Stimulated activated CD8-positive, alpha-beta memory T cell treated with anti-CD3 and anti-CD28 coated beads, Interleukin-4, amount 100 ng/mL, for 4 hours (primary cell): ENCODE measurements around the gene LFNG.

Experiments
- DNase-seq, 2 donors: peaks; one replicate each; pipeline ENCODE4 v3.0.0-alpha.2; 2020; ENCODE audit warnings: low read depth in 2 of 2, low spot score in 1 of 2

The LFNG gene

DNA sequence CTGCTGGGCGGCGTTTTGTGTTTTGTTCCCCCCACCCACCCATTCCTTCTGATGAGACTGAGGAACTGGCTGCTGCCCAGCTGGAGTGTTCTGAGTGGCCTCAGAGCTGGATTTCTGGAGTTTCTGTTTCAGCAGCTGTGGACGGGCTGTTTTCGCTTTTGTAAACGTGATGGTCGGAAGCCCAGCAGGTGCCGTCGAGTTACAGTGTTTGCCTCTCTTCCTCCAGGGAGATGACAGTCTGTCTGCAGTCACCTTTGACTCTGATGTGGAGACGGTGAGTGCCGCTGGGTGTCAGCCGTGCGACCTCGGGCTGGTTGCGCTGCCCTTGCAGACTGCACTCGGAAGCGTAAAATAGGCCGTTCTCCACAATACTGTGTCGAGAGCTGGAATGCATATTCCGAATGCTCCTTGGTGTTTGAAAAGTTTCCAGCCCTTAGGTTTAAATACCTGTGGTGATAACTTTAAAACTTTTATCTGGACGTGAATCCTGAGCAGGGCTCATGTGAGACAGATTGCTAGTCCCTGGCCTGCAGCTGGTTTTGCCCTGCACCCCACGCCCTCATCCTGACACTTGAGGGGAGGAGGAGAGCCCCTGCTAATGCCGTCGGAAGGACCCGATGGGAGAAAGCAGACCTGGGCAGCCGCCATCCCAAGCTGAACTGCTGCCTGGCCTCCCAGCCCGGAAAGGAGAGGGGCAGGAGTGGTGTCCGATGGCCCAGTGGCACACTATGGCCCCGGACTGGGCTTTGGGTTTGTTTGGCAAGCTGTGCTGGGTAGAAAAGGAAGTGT, 47.5 kb downstream of the LFNG start:
- no peak for DNase-seq

DNA sequence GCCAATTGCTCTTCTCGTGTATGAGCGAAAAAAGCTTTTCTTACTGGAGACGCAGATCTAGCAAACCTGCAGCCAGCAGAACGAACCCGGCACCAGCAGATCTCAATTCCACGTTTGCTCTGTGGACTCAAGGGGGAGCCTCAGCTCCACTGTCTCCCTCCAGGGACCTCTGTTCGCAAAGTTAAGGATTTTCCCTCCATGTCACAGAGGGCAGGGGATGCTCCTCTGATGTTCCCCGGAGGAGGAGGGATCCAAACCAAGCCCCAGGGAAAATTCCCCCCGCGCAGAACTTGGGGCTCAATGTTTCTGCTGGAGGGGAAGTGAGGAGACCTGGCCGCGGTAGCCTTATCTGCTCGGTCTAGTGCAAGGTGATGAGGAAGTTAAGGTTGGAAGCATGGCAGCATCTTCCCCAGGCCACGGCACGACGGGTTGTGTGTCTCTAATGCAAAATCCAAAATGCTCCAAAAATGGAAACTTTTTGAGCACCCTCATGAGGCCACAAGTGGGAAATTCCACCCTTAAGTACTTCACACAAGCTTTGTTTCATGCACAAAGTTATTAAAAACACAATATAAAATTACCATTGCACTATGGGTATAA, 48.2 kb downstream of the LFNG start:
- no peak for DNase-seq

DNA sequence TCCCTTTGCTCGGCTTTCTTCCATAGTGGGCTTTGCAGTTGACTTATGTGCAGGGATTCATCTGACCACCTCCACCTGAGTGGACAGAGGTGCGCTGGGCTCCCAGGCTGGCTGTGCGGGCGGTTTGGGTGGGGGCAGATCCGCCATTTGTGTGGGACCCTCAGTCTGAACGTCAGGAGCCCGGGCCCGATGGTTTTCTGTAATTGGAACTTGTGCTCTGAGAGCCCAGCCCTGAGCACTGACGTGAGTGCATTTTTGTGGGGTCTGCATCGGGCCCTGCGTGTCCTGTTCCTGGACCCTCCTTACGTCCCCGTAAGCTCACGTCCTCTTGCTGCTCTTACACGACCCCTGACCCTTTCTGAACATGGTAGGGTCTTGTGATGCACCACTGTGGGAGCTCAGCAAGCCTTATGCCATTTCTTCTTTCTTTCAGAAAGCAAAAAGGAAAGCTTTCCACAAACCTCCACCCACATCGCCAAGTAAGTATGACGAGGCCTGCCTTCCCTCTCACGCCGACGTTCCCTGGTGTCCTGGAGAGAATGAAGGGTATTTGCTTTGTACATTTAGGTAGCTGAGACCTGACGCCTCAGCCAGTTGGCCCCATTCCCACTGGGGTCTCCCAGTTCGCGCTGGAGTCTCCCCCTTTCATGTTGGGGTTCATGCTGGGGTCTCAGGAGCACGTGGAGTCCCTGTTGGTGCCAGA, 49.1 kb downstream of the LFNG start:
- DNase-seq = no peak

DNA sequence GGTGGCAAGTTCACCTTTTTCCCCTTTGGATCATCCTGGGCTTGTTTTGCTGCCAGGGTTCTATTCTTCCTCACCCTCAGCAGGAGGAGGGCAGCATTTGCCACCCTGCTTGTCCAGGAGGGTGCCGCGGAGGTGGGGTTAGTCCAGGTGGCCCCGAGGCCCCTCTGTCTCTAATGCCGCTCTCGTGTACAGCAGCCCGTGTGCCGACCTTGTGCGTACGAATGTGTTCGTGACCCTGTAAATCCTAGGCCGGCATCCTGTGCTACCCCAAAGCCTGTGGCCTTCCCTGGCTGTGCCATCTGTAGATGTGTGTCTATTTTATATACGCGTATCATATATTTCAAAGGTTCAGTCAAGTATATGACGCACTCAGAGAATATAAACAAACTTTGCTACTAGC, 49.8 kb downstream of the LFNG start:
- no peak for DNase-seq

DNA sequence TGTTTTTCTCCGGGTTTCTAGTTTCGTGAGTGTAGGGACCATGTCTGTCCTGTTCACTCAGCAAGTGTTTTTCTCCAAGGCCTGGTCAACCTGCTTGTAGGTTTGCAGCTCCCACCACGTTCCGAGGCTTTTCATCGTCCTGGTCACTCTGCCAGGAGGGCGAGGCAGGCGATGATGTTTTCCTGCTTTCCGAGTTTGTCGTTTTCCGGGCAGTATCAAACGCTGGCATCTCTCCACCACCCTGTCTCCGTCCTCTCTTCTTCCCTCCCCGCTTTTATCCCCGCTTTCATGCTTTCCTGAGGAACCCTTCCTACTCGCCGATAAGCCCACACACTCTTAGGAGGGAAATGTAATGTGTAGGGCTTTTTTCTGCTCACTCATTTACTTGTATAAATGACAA, 50.4 kb downstream of the LFNG start:
- no peak for DNase-seq

DNA sequence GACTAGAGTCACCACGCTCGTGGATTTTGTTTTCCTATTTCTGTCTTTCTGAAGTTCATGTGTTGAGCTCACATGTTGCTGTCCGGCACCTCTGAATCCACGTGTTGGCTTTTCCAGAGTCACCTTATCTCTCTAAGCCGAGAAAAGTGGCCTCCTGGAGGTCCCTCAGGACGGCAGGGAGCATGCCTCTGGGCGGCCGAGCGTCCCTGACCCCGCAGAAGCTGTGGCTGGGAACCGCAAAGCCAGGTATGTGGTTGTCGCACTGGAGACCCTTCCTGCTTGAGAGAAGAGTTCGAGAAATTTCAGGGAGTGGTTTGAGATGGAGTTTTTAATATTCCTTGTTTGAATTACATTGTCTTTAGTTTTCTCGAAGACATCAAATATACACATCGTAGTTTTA, 51.8 kb downstream of the LFNG start:
- no peak for DNase-seq

DNA sequence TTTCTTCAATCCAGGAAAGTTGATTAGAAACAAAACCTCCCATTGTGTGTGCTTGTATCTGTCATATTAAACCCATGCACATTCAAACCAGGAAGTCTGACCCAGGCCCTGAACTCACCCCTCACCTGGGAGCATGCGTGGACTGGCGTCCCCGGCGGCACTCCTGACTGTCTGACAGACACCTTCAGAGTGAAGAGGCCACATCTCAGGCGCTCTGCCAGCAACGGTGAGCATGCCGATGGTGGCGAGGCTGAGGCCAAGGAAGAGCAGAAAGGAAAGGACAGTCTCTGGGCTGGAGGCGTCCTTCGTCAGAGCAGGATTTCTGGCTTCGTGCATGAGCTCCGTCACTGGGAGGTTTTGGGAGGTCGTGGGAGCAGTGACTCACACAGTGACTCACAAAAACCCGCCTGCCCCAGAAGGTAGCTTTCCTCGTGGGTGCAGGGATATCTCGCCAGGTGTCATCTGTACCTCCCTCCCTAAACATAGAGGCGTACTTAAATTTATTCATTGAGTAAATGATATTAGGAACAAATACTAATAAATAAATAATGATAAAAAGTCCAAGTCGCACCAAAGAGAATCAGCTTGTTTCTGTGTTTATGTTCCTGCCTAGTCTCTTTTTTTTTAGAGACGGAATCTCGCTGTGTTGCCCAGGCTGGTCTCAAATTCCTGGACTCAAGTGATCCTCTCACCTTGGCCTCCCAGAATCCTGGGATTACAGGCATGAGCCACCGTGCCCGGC, 52.7 kb downstream of the LFNG start:
- DNase-seq = no peak

DNA sequence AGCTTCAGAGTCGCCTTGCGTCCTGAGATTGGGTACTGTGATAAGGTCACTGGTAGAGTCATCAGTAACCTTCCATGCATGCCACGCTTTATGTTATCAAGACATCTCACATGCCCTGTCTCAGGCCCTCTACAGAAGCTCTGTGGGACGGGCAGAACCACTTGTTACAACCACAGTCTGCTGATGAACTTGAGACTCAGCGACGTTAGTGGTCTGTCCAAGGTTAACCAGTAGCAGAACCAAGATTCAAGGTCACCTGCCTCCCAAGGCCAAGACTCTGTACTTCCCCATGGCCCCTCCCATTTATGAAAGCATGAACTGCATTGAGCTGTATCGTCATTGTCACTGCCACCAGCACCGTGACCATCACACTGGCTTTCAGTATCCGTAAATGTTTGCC, 54.2 kb downstream of the LFNG start:
- DNase-seq = no peak

DNA sequence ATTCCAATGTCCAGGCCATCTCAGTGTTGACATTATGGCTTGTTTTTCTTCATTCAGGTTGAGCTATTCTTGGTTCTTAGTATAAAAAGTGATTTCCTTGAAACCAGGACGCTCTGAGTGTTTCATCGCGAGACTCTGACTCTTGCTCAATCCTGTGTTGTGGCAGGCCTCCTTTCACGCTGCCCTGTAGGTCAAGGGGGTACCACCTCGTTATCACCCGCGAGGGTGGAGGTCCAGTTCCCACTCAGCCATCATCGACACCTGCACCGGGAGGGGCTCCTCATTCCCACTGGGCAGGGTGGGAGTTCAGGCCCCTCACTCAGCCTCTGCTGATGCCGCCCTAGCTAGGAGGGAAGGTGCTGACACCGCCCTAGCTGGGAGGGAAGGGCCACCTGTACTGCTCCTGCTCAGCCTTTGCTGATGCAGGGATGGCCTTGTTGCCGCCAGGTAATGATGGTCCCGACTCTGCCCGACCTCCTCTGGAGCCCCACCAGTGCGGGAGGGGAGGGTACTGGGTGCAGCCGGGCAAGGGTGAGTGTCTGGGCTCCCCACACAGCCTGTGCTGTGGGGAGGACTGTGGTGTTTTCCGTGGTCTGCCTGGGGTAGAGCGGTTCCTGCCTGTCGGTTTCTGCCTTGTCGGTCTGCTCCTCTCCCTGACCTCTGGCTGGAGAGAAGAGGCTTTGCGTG, 55.6 kb downstream of the LFNG start:
- no peak for DNase-seq

DNA sequence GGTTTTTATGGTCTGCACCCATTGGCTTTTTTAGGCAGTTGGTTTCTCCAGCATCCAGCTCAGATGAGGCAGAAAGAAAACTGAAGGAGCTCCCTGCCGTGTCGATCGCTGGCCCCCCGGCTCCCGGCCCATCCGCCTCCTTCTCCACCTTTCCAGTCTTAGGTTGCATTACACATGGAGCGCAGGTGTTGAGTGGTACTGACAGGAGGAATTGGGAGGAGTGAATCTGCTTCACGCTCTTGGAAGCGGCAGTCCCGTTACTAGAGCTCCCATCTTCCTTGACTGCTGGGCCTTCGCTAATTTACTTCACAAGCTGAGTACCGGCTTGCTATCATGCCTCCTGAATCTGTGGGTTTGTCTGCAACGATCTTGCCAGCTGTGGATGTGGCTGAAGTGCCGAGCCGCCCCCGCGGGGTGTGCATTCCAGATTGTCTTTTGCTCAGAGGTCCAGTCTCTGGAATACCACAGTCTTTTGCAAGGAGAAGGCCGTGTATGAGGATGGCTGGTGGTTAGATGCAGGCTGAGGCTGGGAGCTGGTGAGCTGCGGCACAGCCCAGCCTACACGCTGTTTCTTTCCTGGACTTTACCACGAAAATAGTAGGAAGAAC, 56.3 kb downstream of the LFNG start:
- no peak for DNase-seq

DNA sequence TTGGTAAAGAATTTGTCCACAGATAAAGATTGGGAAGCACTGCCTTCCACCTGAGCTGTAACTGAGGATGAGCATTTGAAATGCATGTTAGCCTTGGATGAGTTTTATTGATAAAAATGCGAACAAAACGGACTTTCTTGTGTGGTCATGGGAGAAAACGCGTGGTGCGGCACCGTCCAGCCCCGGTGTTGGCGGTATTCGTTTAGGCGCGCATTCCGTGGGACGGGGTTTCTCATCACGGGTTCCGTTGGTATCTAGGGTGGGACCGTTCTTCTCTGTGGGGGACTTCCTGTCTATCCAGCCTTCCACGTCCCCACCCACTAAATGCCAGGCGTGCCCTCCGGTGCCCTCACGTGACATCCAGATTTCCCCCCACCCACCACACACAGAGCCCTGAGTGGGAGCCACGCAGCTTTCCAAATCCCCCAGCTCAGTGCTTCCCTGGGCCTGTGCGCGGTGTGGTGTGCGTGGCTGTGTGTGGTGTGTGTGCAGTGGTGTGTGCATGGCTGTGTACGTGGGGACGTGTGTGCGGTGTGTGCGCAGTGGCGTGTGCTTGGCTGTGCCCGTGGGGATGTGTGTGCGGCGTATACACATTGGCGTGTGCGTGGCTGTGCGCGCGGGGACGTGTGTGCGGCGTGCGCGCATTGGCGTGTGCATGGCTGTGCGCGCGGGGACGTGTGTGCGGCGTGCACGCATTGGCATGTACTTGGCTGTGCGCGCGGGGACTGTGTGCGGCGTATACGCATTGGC, 57.3 kb downstream of the LFNG start:
- no peak for DNase-seq
